Activated CD4-positive, alpha-beta memory T cell treated with anti-CD3 and anti-CD28 coated beads, Interleukin-2, amount 10 ng/mL, durations not matched to agents 7 days and 5 days (primary cell): ENCODE data around the gene PCSK5. TPM values are rescaled to one million over a fixed set of nuclear protein-coding genes. Genes with fewer than 3 reads are reported as not detected.
"Not testable (repeated sequence)": the region's sequence is repeated elsewhere in the genome, so short reads cannot be mapped to it uniquely, and the experiment has no call there.

ENCODE experiments used
- CTCF ChIA-PET: fragments of 350-600 bp; sonication (Branson Sonifier 250); formaldehyde crosslinking; loops from one replicate; lab custom pipeline; 2021; ENCODE audit warnings: antibody characterized with exemption, inconsistent platforms; lab: Charles Lee
- POLR2A ChIA-PET: fragments of 350-600 bp; sonication (Branson Sonifier 250); formaldehyde crosslinking; loops from one replicate; lab custom pipeline; 2021; ENCODE audit warnings: antibody characterized with exemption; lab: Charles Lee
- DNase-seq: peaks from one replicate; pipeline ENCODE4 v3.0.0-alpha.2; 2020
- H3K27ac Mint-ChIP-seq: one replicate; pipeline ENCODE4 v1.8.0; 2021; ENCODE audit warnings: mild to moderate bottlenecking, mixed read lengths
- H3K27me3 Mint-ChIP-seq: one replicate; pipeline ENCODE4 v1.8.0; 2021; ENCODE audit warnings: mixed read lengths
- H3K36me3 Mint-ChIP-seq: one replicate; pipeline ENCODE4 v1.8.0; 2021; ENCODE audit warnings: low read depth, mixed read lengths
- H3K4me1 Mint-ChIP-seq: one replicate; pipeline ENCODE4 v1.8.0; 2021; ENCODE audit warnings: mixed read lengths
- H3K4me3 Mint-ChIP-seq: one replicate; pipeline ENCODE4 v1.8.0; 2021; ENCODE audit warnings: mild to moderate bottlenecking, mixed read lengths
- H3K9me3 Mint-ChIP-seq: one replicate; pipeline ENCODE4 v1.8.0; 2021; ENCODE audit warnings: mixed read lengths
- total RNA-seq, 2 experiments: library from RNA; stranded (reverse); gene quantifications; one replicate each; pipeline ENCODE4 v1.2.3, GENCODE V29; 2021

The PCSK5 gene
- total RNA-seq, 2 experiments from 2014 or later, result 1.2 to 1.7 TPM

DNA sequence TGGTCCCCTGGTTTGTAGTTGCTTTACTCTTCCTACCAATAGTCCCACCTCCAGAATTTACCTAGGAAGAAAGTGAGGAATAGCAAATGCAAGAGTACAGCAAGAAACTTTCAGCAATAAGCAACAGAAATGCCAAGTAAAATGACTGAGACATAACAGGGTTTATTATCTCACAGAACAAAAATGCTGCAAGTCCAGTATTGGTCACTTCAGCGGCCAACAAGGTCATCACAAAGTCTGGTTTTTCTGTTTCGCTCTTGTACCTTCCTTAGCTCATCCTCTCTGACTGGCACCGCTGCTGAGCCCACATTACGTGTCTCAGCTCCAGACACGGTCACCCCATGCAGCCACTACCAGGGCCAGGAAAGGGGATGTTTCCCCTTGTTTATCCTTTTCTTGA is 421.1 kb downstream of the PCSK5 start:
- ChIA-PET POLR2A (no interaction called here), CTCF (no interaction called here)
- DNase-seq, result no peak
- Mint-ChIP-seq H3K36me3 (no peaks in the 10 kb centered on the region), H3K4me3 (no peak overlapping the region), H3K27ac (no peak overlapping the region), H3K9me3 (no peaks in the 10 kb centered on the region), H3K4me1 (no peaks in the 10 kb centered on the region), H3K27me3 (peaks cover 11% of the 10 kb centered on the region)

DNA sequence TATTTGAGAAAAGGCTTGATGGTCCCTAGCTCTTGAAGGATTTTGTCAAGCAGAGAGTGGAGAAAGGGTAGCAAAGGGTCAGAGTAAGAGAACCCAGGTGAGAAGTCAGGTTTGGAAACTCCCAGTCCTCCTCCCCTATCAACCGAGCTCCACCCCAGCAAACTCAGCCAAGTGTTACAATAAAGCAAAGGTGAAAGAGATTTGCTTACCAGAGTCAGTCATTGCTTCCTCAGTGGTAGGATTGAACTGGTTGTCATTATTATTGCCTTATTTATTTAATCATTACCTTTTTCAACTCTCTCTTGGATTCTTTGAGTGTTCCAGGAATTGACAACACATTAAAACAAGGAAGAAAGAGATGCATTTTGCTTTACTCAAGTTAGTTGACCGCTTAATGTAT is 423.3 kb downstream of the PCSK5 start:
- CTCF ChIA-PET, result interaction anchor here (0.6 to 1.0 kb wide), 2 partner anchors 12 to 13 kb away, joined by 3 to 4 read pairs; no protein-coding TSS in a partner anchor

DNA sequence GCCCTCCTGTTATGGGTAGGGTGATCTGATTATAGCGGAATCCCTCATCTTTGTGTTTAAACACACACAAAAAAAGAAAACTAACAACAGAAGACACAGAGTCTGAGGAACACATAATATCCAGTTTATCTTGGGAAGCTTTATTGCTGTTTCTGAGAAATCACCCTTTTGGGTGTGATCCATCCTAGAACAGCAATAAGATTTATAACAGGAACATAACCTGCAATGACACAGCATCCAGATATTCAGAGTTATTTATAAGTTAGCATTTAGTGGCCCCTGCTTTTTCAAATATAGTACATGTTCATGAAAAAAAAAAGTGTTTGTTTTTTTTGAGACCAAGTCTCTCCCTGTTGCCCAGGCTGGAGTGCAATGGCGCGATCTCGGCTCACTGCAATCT is 423.8 kb downstream of the PCSK5 start:
- ChIA-PET POLR2A (no interaction called here), CTCF (interaction anchor here (0.6 to 1.0 kb wide), 2 partner anchors 12 to 14 kb away, joined by 3 to 4 read pairs; no protein-coding TSS in a partner anchor)
- no peak for DNase-seq
- Mint-ChIP-seq H3K36me3 (no peaks in the 10 kb centered on the region), H3K27me3 (peaks cover 2% of the 10 kb centered on the region), H3K27ac (no peak overlapping the region), H3K4me1 (no peaks in the 10 kb centered on the region), H3K9me3 (no peaks in the 10 kb centered on the region), H3K4me3 (no peak overlapping the region)

More for the DNA sequence above, 423.3 kb downstream of the PCSK5 start:
- no peaks in the 10 kb centered on the region for H3K9me3 Mint-ChIP-seq
- H3K4me3 Mint-ChIP-seq, result no peak overlapping the region
- no peaks in the 10 kb centered on the region for H3K36me3 Mint-ChIP-seq
- POLR2A ChIA-PET, result no interaction called here
- H3K4me1 Mint-ChIP-seq, result no peaks in the 10 kb centered on the region
- H3K27me3 Mint-ChIP-seq, result peaks cover 4% of the 10 kb centered on the region
- H3K27ac Mint-ChIP-seq, result no peak overlapping the region
- DNase-seq, result no peak

DNA sequence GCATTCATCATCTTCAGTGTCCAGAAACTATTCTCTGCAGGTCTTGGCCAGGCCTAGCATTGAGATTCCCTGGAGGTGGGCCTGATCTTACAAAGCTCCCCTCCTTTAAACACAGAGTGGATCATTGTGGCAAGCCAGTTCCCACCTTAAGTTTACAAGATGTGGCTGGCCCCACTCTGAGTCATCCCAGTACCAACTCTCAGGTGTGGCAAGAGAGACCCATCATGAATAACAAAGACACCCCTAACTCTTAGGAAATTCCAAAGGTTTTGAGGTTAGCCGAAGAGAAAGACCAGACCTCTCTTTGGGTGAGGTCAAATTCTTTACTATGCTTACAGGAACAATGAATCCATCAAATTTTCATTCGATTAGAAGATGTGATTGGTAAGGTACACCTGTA is 425.6 kb downstream of the PCSK5 start:
- POLR2A ChIA-PET, result no interaction called here
- H3K4me3 Mint-ChIP-seq, result no peak overlapping the region

DNA sequence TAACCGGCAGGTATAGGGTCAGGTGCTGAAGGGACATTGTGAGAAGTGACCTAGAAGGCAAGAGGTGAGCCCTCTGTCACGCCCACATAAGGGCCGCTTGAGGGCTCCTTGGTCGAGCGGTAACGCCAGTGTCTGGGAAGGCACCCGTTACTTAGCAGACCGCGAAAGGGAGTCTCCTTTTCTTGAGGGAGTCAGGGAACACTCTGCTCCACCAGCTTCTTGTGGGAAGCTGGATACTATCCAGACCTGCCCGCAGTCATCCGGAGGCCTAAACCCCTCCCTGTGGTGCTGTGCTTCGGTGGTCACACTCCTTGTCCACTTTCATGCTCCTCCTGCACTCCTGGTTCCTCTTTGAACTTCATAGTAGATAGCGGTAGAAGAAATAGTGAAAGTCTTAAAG is 429.0 kb downstream of the PCSK5 start:
- POLR2A ChIA-PET, CTCF ChIA-PET, H3K27me3 Mint-ChIP-seq, H3K4me3 Mint-ChIP-seq, H3K36me3 Mint-ChIP-seq, DNase-seq, H3K27ac Mint-ChIP-seq, H3K9me3 Mint-ChIP-seq, H3K4me1 Mint-ChIP-seq: not testable (repeated sequence)

More for the DNA sequence above, 425.6 kb downstream of the PCSK5 start:
- no peak overlapping the region for H3K27ac Mint-ChIP-seq
- no peak for DNase-seq
- CTCF ChIA-PET, result interaction anchor here (1.4 kb wide), 1 partner anchor 14 kb away, joined by 5 read pairs; no protein-coding TSS in a partner anchor
- H3K4me1 Mint-ChIP-seq, result no peaks in the 10 kb centered on the region
- H3K27me3 Mint-ChIP-seq, result peaks cover 1% of the 10 kb centered on the region
- H3K36me3 Mint-ChIP-seq, result no peaks in the 10 kb centered on the region
- no peaks in the 10 kb centered on the region for H3K9me3 Mint-ChIP-seq

DNA sequence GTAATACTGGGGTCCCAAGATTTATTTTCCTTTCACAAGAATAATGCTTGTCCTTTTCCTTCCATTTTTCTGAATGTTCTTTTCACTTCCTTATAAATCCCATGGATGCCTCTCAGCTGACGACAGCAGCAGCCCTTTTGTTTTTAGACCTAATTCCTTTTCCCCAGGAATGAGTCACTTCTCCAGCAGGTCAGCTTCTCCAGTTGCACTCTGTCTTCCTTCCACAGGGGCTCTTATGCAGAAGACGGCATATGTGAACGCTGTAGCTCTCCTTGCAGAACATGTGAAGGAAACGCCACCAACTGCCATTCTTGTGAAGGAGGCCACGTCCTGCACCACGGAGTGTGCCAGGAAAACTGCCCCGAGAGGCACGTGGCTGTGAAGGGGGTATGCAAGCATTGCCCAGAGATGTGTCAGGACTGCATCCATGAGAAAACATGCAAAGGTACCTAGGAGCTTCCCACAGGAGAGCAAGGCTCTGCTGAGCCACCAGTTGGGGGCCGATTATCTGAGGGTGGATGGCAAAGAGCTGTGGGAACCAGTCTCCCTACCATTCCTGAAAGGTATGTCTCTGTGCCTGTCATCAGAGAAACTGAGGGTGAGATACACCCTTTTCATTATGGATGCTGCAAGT is 430.8 kb downstream of the PCSK5 start:
- Mint-ChIP-seq H3K27me3 (peaks cover 5% of the 10 kb centered on the region), H3K4me1 (no peaks in the 10 kb centered on the region), H3K36me3 (no peaks in the 10 kb centered on the region), H3K9me3 (no peaks in the 10 kb centered on the region), H3K4me3 (no peak overlapping the region), H3K27ac (no peak overlapping the region)
- CTCF ChIA-PET, result no interaction called here
- no peak for DNase-seq
- POLR2A ChIA-PET, result interaction anchor here (0.6 kb wide), 1 partner anchor 73 kb away, joined by 4 read pairs; the partner anchor contains the start of gene RFK

DNA sequence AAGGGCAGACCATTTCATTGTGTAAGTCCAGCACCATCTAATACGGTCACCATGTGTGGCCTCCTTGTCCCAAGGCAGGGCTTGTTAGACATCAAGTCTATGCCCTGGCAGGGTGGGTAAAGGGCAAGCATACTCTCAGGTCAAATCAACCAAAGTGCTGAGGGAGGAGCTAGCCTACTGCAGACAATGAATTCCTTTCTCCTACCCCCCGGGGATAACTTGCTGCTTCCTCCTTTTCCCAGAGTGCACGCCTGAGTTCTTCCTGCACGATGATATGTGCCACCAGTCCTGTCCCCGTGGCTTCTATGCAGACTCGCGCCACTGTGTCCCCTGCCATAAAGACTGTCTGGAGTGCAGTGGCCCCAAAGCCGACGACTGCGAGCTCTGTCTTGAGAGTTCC is 432.3 kb downstream of the PCSK5 start:
- no peaks in the 10 kb centered on the region for H3K4me1 Mint-ChIP-seq
- DNase-seq, result no peak
- no peaks in the 10 kb centered on the region for H3K9me3 Mint-ChIP-seq
- H3K4me3 Mint-ChIP-seq, result no peak overlapping the region
- H3K27me3 Mint-ChIP-seq, result peaks cover 5% of the 10 kb centered on the region
- ChIA-PET POLR2A (no interaction called here), CTCF (no interaction called here)
- H3K27ac Mint-ChIP-seq, result no peak overlapping the region
- H3K36me3 Mint-ChIP-seq, result no peaks in the 10 kb centered on the region

DNA sequence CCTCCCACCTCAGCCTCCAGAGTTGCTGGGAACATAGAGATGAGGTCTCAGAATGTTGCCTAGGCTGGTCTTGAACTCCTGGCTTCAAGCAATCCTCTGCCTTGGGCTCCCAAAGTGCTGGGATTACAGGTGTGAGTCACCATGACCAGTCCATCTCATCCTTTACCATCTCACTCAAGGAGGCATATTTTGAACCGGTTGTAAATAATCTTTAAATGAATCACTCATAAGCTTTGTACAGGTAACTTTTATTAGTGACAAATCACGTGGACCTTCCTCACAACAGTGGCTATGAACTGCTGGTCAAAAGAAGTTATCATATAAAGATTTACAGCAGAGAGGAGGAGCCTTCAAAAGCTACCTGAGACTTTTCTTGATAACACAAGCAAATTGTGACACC is 433.0 kb downstream of the PCSK5 start:
- no peaks in the 10 kb centered on the region for H3K9me3 Mint-ChIP-seq
- H3K27me3 Mint-ChIP-seq, result peaks cover 5% of the 10 kb centered on the region
- POLR2A ChIA-PET, result interaction anchor here (1.0 kb wide), 1 partner anchor 71 kb away, joined by 3 read pairs; the partner anchor contains the start of gene RFK
- no peak for DNase-seq
- H3K4me3 Mint-ChIP-seq, result no peak overlapping the region
- H3K4me1 Mint-ChIP-seq, result no peaks in the 10 kb centered on the region
- H3K36me3 Mint-ChIP-seq, result no peaks in the 10 kb centered on the region
- no peak overlapping the region for H3K27ac Mint-ChIP-seq
- CTCF ChIA-PET, result no interaction called here

DNA sequence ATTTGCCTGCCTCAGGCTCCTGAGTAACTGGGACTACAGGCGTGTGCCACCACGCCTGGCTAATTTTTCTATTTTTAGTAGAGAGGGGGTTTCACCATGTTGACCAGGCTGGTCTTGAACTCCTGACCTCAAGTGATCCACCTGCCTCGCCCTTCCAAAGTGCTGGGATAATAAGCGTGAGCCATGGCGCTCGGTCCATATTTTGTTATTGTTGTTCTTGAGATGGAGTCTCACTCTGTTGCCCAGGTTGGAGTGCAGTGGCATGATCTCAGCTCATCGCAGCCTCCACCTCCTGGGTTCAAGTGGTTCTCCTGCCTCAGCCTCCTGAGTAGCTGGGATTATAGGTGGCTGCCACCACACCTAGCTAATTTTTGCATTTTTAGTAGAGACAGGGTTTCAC is 433.6 kb downstream of the PCSK5 start:
- CTCF ChIA-PET, DNase-seq, H3K36me3 Mint-ChIP-seq, H3K27me3 Mint-ChIP-seq, H3K4me1 Mint-ChIP-seq, H3K4me3 Mint-ChIP-seq, H3K9me3 Mint-ChIP-seq, H3K27ac Mint-ChIP-seq: not testable (repeated sequence)
- POLR2A ChIA-PET, result interaction anchor here (1.0 kb wide), 1 partner anchor 70 kb away, joined by 3 read pairs; the partner anchor contains the start of gene RFK

DNA sequence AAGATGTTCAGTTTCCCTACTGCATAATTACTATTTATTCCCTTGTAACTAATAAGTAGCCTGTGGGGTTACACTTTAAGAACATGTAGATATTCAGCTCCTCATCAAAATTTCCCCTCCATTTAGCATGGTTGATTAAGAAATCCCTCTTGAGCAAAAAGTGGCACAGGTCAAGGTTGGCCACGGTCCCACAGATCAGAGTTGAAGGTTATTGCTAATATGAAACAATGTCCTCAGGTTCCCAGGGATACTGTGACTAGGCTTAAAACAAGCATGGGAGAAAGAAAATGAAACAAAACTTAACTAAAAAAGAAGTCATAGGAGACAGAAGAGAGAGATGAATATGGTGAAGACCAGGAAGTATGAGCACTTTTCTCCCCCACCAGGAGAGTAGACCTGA is 439.6 kb downstream of the PCSK5 start:
- H3K4me1 Mint-ChIP-seq, result no peaks in the 10 kb centered on the region
- no peaks in the 10 kb centered on the region for H3K9me3 Mint-ChIP-seq
- no peak overlapping the region for H3K4me3 Mint-ChIP-seq
- no peak overlapping the region for H3K27ac Mint-ChIP-seq
- no peaks in the 10 kb centered on the region for H3K36me3 Mint-ChIP-seq
- ChIA-PET CTCF (no interaction called here), POLR2A (no interaction called here)
- DNase-seq, result no peak
- no peaks in the 10 kb centered on the region for H3K27me3 Mint-ChIP-seq

DNA sequence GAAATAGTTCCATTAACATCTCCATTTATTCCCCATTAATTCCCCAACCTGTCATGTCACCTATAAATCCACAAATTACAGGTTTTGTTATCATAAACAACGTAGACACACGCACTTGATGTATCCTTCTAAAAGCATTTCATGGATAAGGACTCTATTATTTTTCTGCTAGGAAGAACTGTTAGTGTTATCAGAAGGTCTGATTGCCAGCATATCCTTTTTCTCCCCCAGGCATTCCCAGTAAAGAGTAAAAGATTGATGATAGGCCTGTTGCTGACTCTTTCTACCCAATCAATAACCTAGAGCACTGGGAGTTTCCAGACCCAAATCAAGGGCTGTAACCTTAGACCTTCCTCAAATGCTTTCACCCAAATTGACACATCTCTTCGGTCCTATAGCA is 442.9 kb downstream of the PCSK5 start:
- ChIA-PET CTCF (no interaction called here), POLR2A (no interaction called here)
- Mint-ChIP-seq H3K27me3 (peaks cover 5% of the 10 kb centered on the region), H3K27ac (no peak overlapping the region), H3K4me3 (no peak overlapping the region), H3K9me3 (no peaks in the 10 kb centered on the region), H3K4me1 (no peaks in the 10 kb centered on the region), H3K36me3 (no peaks in the 10 kb centered on the region)
- no peak for DNase-seq

DNA sequence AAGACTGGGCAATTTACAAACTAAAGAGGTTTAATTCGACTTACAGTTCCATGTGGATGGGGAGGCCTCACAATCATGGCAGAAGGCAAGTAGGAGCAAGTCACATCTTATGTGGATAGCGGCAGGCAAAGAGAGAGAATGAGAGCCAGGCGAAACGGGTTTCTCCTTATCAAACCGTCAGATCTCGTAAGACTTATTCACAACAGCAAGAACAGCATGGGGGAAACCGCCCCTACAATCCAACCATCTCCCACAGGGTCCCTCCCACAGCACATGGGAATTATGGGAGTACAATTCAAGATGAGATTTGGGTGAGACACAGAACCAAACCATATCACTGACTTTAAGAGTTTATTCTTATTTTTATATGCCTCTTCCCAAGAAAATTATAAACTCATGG is 443.5 kb downstream of the PCSK5 start:
- Mint-ChIP-seq H3K36me3 (no peaks in the 10 kb centered on the region), H3K4me3 (no peak overlapping the region), H3K27ac (no peak overlapping the region), H3K9me3 (no peaks in the 10 kb centered on the region), H3K27me3 (peaks cover 7% of the 10 kb centered on the region), H3K4me1 (no peaks in the 10 kb centered on the region)
- ChIA-PET POLR2A (no interaction called here), CTCF (no interaction called here)
- no peak for DNase-seq

DNA sequence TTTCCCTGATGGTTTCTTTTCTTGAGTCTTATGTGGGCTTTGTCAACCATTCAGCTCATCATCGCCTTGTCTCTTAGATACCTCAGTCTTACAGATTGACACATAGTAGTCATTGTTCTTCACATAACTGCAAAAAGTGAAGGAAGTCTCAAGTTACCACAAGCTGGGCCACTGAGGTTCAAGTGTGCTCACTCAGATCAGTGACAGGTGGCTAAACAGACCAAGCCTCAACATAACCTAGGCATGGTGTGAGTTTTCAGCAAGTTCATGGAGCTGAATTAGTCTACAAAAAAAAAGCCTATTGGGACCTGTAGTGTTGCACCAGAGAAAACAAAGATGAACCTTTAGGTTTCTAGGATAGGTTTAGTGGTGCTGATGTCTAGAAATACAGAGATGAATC is 445.6 kb downstream of the PCSK5 start:
- H3K36me3 Mint-ChIP-seq, result no peaks in the 10 kb centered on the region
- no peak overlapping the region for H3K27ac Mint-ChIP-seq
- H3K9me3 Mint-ChIP-seq, result no peaks in the 10 kb centered on the region
- H3K4me1 Mint-ChIP-seq, result no peaks in the 10 kb centered on the region
- POLR2A ChIA-PET, result no interaction called here
- H3K27me3 Mint-ChIP-seq, result peaks cover 7% of the 10 kb centered on the region
- no peak for DNase-seq
- CTCF ChIA-PET, result no interaction called here
- no peak overlapping the region for H3K4me3 Mint-ChIP-seq

DNA sequence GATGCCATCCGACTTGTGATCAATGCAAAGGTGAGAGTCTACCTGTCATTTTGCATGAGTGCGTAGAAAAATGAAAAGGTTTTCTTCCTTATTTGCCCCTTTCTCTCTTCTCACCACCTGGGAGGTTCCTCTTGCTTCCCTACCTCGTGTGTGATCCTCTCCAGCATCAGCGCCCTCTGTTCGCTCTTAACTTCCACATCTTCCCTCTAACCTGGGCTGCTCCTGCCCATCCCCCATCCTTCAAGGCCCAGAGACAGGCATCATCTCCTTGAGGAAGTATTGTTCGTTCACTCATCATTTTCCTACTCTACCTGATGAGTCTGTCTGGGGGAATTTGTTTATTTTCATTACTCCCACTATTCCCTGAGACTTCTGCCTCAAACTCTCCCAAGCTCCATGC is 447.9 kb downstream of the PCSK5 start:
- no peaks in the 10 kb centered on the region for H3K36me3 Mint-ChIP-seq
- ChIA-PET CTCF (no interaction called here), POLR2A (no interaction called here)
- no peaks in the 10 kb centered on the region for H3K9me3 Mint-ChIP-seq
- H3K27ac Mint-ChIP-seq, result no peak overlapping the region
- H3K27me3 Mint-ChIP-seq, result peaks cover 8% of the 10 kb centered on the region
- no peaks in the 10 kb centered on the region for H3K4me1 Mint-ChIP-seq
- no peak overlapping the region for H3K4me3 Mint-ChIP-seq
- DNase-seq, result no peak
